ENCODE measurements around the gene C4orf51.
"Not testable (repeated sequence)": the region's sequence is repeated elsewhere in the genome, so short reads cannot be mapped to it uniquely, and the experiment has no call there.

Gene C4orf51

DNA sequence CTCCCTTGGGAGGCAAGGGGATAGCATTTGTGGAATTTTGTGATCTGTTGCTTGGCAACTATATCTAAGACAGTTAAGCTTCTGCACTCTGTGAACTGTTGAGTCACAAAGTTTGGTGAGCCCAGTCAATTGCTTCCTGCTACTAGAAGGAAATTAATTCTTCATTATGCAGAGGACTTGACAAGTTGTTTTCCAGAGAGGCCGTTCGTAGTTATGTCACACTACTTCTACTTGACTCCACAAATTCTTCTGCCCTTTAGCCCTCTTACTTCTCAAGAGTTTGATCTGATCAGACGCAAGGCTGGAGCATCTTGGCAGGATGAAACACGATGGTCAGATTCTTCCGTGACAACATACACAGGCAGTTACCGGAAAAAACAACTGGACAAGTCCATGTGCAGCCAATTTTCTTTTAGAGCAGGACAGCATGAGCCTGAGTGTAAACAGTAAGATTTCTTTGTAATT, at the start of gene C4orf51:
Gene C4orf51 (plus strand): TSS at position 156 of the 465 bp plus-strand sequence. CDS start 58 bp downstream, at position 214.
- DNase-seq (ENCODE audit: low spot score) = no peak

DNA sequence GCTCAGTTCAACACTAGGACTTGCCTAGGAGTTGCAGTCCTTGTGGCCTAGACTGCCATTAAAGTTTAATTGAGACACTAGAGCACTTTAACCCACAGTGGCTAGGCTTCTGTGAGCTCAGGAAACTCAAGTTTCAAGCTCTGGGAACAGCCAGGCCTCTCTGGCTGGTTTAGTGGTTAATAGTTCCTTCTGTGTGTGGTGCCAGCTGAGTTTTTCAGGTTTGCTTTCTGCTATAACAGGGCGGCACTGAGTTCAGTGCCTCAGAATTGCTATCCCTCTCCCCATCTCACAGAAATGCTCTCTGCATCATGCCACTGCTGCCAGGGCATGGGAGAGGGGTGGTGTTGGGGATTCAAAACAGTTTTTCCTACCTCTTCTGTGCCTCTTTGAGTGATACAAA, 44.8 kb upstream of the C4orf51 start:
- DNase-seq (ENCODE audit: low spot score) = no peak

DNA sequence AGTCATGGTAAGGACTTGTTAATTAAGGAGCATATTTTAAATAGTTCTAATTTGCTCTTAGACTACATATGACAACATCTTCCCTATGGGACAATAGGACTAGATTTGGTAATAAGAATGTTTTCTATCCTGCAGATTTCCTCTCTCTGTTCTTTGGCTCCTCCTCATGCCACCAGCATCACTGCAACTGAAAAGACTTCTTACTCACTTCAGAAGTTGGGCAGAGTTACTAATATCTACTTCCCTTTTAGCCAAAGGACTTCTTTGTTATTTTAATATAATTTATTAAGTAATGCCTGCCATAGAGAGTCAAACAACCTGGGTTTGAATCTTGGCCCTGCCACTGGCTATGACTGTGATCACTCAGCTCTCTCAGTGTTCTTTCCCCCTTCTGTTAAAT, 44.3 kb upstream of the C4orf51 start:
- no peak for DNase-seq (ENCODE audit: low spot score)

DNA sequence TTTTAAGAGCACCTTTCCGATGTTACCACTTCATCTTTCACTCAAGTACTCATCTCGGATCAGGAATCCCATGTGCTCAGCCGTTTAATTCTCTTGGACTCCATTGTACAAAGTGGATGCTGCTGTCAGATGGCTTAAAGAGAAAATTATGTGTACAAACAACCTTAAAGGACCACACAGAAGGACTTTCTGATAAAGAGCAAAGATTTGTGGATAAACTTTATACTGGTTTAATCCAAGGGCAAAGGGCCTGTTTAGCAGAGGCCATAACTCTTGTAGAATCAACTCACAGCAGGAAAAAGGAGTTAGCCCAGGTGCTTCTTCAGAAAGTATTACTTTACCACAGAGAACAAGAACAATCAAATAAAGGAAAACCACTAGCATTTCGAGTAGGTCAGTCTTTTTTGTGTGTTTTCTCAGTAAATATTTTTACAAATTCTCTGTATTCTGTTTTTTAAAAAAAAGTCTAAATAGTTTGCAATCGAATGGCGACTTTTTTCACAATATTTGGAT, 40.7 kb upstream of the C4orf51 start:
- no peak for DNase-seq (ENCODE audit: low spot score)

DNA sequence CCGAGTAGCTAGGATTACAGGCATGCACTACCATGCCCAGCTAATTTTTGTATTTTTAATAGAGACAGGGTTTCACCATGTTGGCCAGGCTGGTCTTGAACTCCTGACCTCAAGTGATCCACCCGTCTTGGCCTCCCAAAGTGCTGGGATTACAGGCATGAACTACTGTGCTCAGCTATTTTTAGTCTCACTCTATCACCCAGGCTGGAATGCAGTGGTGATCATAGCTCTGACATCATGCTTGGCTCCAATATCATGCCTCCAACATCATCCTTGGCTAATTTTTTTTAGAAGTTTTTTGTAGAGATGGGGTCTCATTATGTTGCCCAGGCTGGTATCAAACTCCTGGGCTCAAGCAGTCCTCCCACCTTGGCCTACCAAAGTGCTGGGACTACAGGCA, 39.7 kb upstream of the C4orf51 start:
- DNase-seq (ENCODE audit: low spot score) = not testable (repeated sequence)

DNA sequence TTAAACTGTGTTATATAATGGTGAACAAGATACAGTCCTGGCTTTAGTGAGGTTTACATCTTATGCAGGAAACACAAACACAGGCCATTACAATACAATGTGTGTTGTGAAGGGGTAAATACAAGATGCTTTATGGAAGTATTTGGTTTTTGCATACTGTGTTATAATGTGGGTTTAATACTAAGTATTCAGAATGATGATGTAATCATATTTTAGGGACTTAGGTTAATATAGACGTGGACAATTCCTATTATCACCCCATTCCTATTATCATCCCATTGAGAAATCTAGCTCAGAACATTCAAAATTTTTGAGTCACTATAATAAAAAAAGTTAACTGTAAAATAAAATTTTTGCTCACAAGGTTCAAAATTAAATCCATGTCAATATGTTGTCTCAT, 36.7 kb upstream of the C4orf51 start:
- no peak for DNase-seq (ENCODE audit: low spot score)

DNA sequence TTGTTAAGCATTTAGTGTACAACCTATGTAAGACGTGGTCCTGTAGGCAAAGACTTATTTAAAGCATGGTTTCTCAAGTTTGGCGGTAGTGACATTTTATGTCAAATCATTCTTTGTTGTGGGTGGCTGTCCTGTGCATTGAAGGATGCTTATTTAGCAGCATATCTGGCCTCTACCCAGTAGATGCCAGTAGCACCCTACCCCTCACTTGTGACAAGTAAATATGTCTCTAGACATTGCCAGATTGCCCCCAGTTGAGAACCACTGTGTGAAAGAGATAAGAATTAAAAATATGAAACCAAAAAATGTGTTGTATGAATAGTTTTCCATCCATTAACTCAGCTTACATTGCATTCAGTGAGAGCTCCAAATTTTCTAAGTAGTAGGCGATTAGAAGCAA, 35.2 kb upstream of the C4orf51 start:
- DNase-seq (ENCODE audit: low spot score) = no peak

DNA sequence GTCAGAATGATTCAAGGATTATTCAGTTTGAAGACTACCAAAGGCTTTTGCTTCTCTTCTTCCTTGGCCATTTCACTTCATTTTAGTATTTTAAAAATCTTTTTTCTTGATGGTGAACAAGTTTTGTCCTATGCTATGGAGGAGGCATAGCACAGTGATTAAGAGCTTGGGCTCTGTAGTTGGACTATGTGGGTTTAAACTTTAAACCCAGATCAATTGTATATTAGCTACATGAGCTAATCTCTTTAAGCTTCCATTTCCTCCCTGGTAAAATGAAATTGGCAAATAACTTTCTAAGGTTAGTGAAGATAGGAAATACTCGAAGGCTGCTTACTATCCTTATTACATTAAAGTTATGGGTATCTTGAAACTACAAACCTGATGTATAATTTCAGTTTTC, 23.8 kb upstream of the C4orf51 start:
- DNase-seq (ENCODE audit: low spot score) = no peak

DNA sequence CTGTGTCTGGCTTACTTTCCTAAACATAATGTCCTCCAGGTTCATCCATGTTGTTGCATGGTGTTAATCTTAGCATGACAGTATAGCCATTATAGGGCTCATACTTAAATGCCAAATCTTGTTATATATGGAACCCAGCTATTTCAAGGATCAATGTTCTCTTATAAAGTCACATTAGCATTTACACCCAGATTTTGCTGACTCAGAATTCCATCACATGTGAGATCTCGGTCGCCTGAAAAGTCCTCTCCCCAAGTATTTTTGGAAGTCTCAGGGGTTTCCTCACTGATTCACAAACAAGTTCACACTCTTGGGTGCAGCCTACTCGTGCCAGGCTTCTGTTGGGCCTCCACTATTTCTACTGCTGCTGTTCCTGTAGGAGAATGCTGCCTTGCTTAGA, 19.9 kb upstream of the C4orf51 start:
- DNase-seq (ENCODE audit: low spot score) = no peak

DNA sequence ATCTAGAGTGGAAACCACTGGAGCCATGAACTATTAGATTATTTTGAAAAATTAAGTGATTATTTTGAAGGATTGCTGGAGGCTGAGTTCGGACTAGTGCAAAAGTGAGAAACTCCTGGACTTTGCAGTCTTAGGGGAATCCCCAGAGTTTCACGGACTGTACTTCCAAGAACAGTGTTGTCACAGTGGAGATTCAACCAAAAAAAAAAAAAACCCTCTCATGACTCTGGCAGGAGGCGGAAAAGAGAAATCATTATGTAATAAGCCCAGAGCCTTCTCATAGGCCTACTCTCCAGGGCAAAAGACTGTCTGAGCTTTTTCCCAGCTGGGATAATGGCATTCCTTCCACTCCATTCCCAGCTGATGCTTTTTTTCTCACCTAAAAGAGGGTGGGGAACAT, 16.8 kb upstream of the C4orf51 start:
- no peak for DNase-seq (ENCODE audit: low spot score)

DNA sequence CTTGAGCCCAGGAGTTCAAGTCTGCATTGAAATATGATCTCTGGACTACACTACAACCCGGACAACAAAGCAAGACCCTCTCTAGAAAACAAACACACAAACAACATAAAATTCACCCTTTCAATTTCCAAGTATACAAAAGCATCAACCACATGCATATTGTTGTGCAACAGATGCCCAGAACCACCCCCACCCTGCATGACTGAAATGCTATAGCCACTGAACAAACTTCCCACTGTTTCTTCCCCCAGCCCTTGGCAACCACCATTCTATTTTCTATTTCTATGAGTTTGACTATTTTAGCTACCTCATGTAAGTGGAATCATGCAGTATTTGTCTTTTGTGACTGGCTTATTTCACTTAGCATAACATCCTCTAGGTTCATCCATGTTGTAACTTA, 14.2 kb upstream of the C4orf51 start:
- no peak for DNase-seq (ENCODE audit: low spot score)

DNA sequence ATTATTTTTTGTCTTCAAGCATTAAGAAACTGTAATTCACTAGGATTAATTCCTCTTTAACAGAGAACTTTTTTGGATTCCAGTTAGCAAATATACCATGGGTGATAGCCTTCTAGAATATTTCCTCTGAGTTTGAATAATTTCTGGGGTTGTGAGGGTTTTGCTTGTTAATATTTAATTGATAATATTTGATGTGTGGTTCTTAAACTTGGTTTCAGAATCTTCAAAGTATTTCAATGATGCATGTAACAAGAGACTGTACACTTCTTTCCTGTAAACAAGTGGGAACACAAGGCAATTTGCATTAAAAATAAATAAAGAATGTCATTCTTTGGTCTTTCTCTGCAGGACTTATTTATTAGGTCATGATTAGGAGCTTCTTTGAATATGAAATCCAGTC, 9.5 kb upstream of the C4orf51 start:
- DNase-seq (ENCODE audit: low spot score) = no peak

DNA sequence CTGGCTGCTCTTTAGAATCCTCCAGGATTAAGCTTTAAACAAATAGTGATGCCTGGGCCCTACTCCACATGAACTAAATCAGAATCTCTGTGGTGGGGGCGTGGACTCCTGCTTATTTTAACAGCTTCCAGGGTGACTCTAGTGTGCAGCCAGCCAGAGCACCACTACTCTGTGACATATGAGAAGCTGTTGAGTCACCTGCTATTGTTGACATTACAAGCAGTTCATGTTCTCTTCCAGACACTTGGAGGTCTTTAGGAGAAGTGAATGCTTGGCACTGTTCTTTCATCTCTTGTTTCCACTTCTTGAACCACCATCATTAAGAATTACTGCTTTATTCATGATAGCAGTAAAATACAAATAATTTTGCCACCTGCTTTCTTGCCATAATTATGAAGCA, 426 bp upstream of the C4orf51 start:
- no peak for DNase-seq (ENCODE audit: low spot score)

DNA sequence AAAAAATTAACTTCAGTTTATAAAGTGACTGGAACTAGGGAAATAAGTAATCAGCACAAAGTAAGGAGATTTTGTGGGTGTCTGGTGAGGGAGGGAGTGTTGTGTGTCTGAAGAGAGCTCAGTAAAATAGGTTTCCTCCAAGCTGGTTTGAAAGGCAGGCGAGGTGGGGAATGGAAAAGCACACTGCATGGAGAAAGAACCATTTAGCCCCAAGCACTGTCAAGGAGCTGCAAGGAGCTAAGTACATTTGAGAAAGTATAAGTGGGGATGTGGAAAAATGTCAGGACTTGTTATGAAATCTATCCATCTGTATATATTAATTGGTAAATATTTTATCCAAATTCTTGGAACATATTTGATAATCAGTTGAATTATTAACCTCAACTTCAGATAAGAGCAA, 956 bp downstream of the C4orf51 start:
- no peak for DNase-seq (ENCODE audit: low spot score)

DNA sequence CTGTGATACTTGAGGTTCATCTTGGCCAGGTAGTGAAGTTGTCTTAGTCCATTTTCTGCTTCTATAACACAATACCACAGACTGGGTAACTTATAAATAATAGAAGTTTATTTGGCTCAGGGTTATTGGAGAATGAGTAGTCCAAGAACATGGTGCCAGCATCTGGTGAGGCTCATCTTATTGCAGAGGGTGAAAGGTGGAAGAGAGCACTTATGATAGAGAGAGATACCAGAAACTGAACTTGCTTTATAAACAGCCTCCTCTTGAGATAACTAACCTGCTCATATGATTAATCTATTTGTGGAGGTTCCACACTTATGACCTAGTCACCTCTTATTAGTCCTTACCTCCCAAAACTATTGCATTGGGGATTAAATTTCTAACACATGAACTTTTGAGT, 1.6 kb downstream of the C4orf51 start:
- no peak for DNase-seq (ENCODE audit: low spot score)

DNA sequence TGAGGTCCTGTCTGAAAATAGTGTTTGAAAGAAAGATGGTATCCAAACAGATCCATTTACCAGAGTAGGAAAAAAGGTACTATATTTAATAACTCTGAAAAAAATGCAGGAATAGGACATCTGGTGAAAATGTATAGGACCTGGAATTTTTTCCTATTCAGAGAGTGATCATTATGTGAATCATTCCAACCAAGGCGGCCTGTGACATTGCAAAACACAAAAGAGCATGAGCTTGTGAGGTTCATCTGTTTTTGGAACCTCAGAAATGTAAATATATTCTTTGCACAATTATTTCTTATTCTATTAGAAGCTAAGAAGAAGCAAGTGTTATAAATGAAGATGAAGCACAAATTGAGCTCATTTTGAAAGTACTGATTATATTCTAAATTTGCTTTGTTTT, 2.0 kb downstream of the C4orf51 start:
- no peak for DNase-seq (ENCODE audit: low spot score)

DNA sequence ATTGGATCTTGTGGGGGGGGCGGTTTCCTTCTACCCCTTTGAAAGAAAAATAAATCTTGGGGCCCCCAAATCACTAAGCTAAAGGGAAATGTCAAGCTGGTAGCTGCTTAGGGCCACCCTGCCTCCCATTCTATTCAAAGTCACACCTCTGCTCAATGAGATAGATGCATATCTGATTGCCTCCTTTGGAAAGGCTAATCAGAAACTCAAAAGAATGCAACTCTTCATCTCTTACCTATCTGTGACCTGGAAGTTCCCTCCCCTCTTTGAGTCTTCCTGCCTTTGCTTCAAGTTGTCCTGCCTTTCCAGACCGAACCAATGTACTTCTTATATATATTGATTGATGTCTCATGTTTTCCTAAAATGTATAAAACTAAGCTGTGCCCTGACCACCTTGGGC, 7.0 kb downstream of the C4orf51 start:
- no peak for DNase-seq (ENCODE audit: low spot score)

DNA sequence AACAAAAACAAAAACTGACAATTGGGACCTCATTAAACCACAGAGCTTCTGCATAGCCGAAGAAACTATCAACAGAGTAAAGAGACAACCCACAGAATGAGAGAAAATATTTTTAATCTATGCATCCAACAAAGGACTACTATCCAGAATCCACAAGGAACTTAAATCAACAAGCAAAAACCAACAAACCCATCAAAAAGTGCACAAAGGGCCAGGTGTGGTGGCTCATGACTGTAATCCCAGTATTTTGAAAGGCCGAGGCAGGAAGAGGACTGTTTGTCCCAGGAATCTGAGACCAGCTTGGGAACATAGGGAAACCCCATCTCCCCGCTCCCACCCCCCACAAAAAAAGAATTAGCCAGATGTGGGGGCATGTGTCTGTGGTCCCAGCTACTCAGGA, 10.7 kb downstream of the C4orf51 start:
- DNase-seq (ENCODE audit: low spot score) = no peak

DNA sequence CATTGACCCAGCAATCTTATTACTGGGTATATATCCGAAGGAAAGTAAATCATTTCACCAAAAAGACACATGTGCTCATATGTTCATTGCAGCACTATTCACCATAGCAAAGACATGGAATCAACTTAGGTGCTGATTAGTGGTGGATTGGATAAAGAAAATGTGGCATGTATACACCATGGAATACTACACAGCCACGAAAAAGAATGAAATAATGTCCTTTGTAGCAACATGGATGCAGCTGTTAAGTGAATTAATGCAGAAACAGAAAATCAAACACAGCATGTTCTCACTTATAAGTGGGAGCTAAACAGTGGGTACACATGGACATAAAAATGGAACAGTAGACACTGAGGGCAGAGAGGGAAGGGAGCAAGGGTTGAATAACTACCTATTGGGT, 11.5 kb downstream of the C4orf51 start:
- DNase-seq (ENCODE audit: low spot score) = not testable (repeated sequence)

DNA sequence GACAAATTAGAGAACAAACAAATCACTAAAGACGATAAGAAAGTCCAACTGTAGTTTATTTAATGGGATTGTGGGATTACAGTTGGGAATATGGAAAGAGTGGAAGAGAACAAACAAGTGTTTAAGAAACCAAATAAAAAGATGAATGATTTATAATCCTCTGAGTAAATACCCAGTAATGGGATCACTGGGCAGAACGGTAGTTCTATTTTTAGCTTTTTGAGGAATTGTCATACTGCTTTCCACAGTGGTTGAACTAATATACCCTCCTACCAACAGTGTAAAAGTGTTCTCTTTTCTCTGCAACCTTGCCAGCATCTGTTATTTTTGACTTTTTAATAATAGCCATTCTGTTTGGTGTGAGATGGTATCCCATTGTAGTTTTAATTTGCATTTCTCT, 15.0 kb downstream of the C4orf51 start:
- DNase-seq (ENCODE audit: low spot score) = no peak

DNA sequence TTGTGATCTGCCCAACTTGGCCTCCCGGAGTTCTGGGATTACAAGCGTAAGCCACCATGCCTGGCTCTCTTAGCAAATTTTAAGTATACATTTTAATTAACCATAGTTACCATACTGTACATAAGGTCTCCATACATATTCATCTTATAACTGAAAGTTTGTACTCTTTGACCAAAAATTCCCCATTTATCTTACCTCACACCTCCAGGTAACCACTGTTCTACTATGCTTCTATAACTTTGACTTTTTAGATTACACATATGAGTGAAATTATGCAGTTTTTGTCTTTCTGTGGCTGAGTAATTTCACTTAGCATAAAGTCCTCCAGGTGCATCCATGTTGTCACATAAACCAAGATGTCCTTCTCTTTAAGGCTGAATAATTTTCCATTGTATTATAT, 17.4 kb downstream of the C4orf51 start:
- DNase-seq (ENCODE audit: low spot score) = no peak

DNA sequence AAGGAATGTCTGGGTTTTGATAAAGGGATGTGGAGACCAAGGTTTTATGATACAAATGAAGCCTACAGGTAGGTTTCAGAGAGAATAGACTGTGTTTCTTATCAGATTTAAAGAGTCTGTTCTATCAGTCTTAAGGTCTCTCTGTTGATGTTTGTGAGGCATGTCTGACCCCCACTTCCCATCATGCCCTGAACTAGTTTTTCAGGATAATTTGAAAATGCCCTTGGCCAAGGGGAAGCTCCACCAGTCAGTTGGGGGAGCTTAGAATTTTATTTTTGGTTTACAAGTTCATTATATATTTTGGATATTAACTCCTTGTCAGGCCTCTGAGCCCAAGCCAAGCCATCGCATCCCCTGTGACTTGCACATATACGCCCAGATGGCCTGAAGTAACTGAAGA, 18.6 kb downstream of the C4orf51 start:
- DNase-seq (ENCODE audit: low spot score) = no peak

DNA sequence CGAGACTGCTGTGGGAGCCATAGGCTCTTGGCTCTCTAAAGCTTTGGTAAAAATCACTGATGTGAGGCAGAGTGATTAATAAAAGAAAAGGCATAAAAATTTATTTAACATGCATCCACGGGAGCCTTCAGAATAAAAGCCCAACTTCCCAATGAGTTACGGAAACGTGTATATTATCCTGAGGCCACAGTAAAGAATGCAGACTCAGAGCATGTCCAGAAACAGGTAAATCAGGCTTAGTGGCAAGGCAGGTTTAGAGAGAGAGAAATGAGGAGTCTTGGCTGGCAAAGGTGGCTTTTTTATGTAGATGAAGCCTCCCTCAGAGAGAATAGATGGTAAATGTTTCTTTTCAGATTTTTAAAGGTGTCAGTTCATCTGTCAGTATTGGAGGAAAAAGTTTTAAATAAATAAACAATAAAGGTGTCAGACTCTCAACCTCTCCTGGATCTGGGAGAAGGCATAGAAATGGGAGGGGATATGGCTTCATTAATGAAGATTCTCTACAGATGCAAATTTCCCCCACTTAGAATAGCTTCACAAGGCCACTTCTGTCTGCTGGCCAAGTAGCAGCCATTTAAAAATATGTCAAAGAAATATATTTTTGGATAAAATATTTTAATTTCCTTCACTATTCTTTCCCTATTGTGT, 24.0 kb downstream of the C4orf51 start:
- no peak for DNase-seq (ENCODE audit: low spot score)

DNA sequence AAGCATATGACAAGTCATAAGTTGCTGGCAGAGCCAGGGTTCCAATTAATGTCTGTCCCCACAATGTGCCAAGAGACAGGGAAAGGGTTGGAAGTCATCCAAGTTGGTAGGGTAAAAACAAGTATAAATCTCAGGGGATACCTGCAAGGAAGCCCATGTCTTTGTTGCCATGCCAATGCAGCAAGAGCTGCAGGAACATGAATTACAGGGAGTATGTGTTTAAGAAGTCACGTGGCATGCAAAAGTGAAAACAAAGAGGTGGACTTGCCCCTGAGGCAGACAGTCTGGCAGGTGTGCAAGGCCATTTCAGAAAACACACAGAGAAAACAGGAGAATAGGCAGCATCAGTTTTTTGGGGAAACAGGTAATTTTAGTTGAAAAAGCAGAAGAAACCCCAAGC, 29.4 kb downstream of the C4orf51 start:
- no peak for DNase-seq (ENCODE audit: low spot score)

Measured in CD4-positive, alpha-beta T cell treated with Interleukin-6 at 100 ng/mL for 8 hours (primary cell).